HFF-Myc (cell line): Measurements from ENCODE around the gene TIPIN.
"Not testable (repeated sequence)": the region's sequence is repeated elsewhere in the genome, so short reads cannot be mapped to it uniquely, and the experiment has no call there.

Source experiments
- DNase-seq: peaks from one replicate; pipeline ENCODE4 v3.0.0-alpha.2; 2011; ENCODE audit warnings: low read depth; ENCODE audit errors: extremely low read depth
- H3K4me3 ChIP-seq: replicated peaks from 2 replicates; pipeline ENCODE4 v1.5.1; 2011; ENCODE audit warnings: low read depth, mild to moderate bottlenecking, control low read depth, low read length
- CTCF ChIP-seq: IDR thresholded peaks from 2 replicates; pipeline ENCODE4 v1.5.1; 2012; ENCODE audit warnings: mild to moderate bottlenecking, low read depth, low read length, control low read depth; ENCODE audit errors: missing control alignments

TIPIN gene

GRCh38 chr15:66386204-66387123 lies 30.0 kb upstream of the TIPIN start, which contains the start of gene MAP2K1:
TSS of gene MAP2K1 (plus strand) at chr15:66386912. CDS start at chr15:66387348, 436 bp downstream.
- TF ChIP-seq CTCF: peak; percentile 54
- DNase-seq: peak; percentile 79
- H3K4me3 ChIP-seq: peak within 1 kb of the TSS; percentile 71

- not testable (repeated sequence) for H3K4me3 ChIP-seq, DNase-seq
Measured at GRCh38 chr15:66381376-66381775, 24.9 kb upstream of the TIPIN start.

- no peak overlapping the region for H3K4me3 ChIP-seq
- TF ChIP-seq CTCF: no peak
- no peak for DNase-seq
Measured at GRCh38 chr15:66378814-66379430, 22.4 kb upstream of the TIPIN start.

GRCh38 chr15:66374179-66374578 lies 17.7 kb upstream of the TIPIN start:
- DNase-seq: no peak
- no peak overlapping the region for H3K4me3 ChIP-seq
- no peak for TF ChIP-seq CTCF

- H3K4me3 ChIP-seq: no peak overlapping the region
- DNase-seq: no peak
Measured at GRCh38 chr15:66369773-66370651, 13.5 kb upstream of the TIPIN start.

GRCh38 chr15:66364944-66365528 lies 8.6 kb upstream of the TIPIN start:
- no peak overlapping the region for H3K4me3 ChIP-seq
- no peak for DNase-seq
- no peak for TF ChIP-seq CTCF

More at GRCh38 chr15:66369773-66370651, 13.5 kb upstream of the TIPIN start:
- no peak for TF ChIP-seq CTCF
